GM12865 (cell line): ENCODE measurements around the gene DIPK1B.

Experiments
- DNase-seq: peaks from one replicate; pipeline ENCODE4 v3.0.0; 2010; ENCODE audit warnings: low read depth
- H3K4me3 ChIP-seq: 2 replicates; pipeline ENCODE4 v1.5.1; 2011; ENCODE audit warnings: mild to moderate bottlenecking, low read depth, low read length, control low read depth
- TF ChIP-seq, protein P1 (sequence below): IDR thresholded peaks from 2 replicates; pipeline ENCODE4 v1.5.1; 2011; ENCODE audit warnings: low read length, control low read depth, low read depth, inconsistent platforms; ENCODE audit not compliant: insufficient read depth; ENCODE audit errors: missing control alignments

Gene DIPK1B

DNA sequence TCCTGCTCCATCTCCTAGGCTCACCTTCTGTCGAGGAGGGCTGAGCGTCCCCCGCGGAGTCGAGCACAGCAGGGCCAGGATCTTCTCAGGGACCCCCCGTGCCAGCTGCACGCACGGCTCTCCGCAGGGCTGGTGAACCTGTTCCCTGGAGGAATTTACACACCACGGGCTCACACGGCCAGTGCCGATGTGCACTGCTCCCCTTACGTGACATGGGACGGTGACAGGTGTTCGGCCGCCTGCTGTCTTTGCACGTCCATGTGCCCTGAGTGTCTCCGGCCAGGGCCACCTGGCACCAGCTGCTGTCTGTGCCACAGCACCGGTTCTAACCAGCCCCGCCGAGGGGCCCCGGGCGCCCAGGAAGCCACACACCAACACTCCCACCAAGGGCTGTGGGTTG is 16.4 kb upstream of the DIPK1B start:
- peak; percentile 67 for DNase-seq
- TF ChIP-seq, protein P1, sequence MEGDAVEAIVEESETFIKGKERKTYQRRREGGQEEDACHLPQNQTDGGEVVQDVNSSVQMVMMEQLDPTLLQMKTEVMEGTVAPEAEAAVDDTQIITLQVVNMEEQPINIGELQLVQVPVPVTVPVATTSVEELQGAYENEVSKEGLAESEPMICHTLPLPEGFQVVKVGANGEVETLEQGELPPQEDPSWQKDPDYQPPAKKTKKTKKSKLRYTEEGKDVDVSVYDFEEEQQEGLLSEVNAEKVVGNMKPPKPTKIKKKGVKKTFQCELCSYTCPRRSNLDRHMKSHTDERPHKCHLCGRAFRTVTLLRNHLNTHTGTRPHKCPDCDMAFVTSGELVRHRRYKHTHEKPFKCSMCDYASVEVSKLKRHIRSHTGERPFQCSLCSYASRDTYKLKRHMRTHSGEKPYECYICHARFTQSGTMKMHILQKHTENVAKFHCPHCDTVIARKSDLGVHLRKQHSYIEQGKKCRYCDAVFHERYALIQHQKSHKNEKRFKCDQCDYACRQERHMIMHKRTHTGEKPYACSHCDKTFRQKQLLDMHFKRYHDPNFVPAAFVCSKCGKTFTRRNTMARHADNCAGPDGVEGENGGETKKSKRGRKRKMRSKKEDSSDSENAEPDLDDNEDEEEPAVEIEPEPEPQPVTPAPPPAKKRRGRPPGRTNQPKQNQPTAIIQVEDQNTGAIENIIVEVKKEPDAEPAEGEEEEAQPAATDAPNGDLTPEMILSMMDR, result no peak
- H3K4me3 ChIP-seq, result no peak overlapping the region

DNA sequence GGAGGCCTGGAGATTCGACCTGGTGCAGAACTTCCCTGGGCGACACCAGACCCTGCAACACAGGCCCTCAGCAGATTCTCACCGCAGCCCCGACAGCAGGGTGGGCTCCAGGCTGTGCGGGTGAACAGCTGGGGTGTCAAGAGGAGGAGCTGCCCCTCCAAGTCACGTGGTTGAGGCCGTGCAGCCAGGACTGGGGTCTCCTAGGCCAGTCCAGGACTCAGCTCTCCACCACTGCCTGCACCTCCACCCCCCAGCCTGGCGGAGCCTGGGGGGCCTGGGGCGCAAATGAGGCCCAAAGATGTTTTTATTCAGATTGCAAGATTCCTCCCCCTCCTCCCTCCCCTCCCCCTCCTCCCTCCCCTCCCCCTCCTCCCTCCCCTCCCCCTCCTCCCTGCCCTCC is 15.9 kb upstream of the DIPK1B start:
- TF ChIP-seq, protein P1, result no peak
- DNase-seq, result no peak
- no peak overlapping the region for H3K4me3 ChIP-seq

DNA sequence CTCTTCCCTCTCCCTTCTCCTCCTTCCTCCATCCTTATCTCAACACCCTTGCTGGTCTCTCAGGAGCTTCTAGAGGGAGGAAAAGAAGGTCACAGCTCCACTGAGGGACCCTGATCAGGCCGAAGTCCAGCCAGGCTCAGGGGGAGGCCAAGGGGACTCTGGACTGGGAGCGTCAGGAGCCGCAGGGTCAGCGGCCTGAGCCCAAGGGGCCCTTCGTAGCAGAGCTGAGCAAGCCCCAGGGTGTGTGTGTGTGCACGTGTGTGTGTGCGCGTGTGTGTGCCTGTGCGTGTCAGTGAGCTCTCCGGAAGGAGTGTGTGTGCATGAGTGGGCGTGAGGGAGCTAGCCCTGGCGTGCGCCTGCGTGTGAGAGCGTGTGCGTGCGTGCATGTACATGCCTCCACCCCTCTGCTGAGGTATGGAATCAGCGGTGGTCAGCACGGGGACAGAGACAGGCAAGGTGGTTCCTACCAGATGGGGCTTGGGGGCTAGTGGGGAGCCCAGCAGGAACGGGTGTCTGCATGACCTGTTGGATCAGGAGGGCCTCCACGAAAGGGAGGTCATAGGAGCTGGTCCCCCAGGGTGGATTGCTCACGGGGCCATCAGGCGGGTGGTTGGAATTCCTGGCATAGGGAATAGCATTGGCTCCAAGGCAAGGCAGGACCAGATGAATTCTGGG is 15.1 kb upstream of the DIPK1B start:
- no peak overlapping the region for H3K4me3 ChIP-seq
- no peak for DNase-seq
- TF ChIP-seq, protein P1, result no peak

DNA sequence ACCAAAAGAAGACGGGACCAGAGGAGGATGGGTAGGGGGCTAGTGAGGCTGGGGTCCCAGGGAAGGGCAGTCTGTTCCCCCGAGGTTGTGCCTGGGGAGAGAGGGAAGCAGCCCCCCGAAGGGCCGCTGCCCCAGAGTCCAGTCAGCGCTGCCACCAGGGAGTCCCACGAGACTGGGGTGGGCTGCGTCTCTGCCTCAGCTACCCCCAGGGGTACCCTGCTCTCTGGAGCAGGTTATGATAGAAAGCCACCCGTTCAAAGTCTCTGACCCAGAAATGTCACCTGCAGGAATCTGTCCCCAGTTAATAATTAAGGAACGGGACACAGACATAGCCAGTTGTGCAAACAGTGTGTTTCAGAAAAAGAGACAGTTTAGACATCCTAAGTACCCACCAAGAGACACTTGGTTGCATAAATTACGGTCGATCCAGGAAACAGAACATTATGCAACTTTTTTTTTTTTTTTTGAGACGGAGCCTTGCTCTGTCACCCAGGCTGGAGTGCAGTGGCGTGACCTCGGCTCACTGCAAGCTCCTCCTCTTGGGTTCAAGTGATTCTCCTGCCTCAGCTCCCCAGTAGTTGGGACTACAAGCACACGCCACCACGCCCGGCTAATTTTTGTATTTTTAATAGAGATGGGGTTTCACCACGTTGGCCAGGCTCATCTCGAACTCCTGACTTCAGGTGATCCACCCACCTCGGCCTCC is 14.4 kb upstream of the DIPK1B start:
- no peak for DNase-seq
- H3K4me3 ChIP-seq, result no peak overlapping the region
- TF ChIP-seq, protein P1, result no peak

DNA sequence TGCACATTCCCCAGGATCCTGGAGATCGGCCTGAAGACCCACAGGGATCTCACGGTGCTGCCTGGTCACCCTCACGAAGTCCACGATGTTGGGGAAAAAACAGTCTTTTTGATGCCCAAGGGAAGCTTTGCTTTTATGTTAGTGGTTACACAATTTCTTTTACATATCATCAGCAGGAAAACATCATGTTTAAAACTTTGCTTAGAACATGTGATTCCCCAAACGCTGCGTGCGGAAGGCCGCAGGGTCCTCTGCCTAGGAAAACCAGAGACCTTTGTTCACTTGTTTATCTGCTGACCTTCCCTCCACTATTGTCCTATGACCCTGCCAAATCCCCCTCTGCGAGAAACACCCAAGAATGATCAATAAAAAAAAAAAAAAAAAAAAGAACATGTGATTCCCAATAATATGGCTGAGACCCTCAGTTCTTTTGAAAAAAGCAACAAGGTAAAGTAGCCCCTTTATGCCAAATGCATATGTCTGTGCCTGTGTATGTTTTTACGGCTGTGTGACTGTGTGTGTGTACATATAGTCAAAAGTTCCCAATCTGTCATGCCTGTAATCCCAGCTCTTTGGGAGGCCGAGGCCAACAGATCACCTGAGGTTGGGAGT is 13.6 kb upstream of the DIPK1B start:
- DNase-seq, result no peak
- TF ChIP-seq, protein P1, result no peak
- no peak overlapping the region for H3K4me3 ChIP-seq

GRCh38 chr9:136700304-136700703 is 12.1 kb upstream of the DIPK1B start:
- DNase-seq, result no peak
- TF ChIP-seq, protein P1, result no peak
- no peak overlapping the region for H3K4me3 ChIP-seq
